Neural cell (in vitro differentiated cells): Measurements from ENCODE around the gene NPFFR2. TPM values are rescaled to one million over a fixed set of nuclear protein-coding genes. Genes with fewer than 3 reads are reported as not detected.

Experiments
- H2AFZ ChIP-seq: fragments of 200-600, 300-800 bp; sonication (generic), shearing (Covaris generic); 2 replicates; pipeline ENCODE4 v1.6.0; 2014; ENCODE audit warnings: low read depth, mild to moderate bottlenecking, antibody characterized with exemption, low read length, moderate library complexity
- H3F3A ChIP-seq: fragments of 200-600 bp; shearing (Covaris generic); 2 replicates; pipeline ENCODE4 v1.6.1; 2016; ENCODE audit warnings: mild to moderate bottlenecking, moderate library complexity, mixed read lengths, antibody characterized with exemption, low read length; ENCODE audit not compliant: insufficient read depth, poor library complexity, severe bottlenecking
- H3K27ac ChIP-seq: fragments of 200-600, 300-800 bp; sonication (generic), shearing (Covaris generic); 2 replicates; pipeline ENCODE4 v1.5.1; 2014; ENCODE audit warnings: mild to moderate bottlenecking, low read length, moderate library complexity
- H3K27me3 ChIP-seq: fragments of 300-800, 200-600 bp; sonication (generic), shearing (Covaris generic); 2 replicates; pipeline ENCODE4 v1.6.0; 2014; ENCODE audit warnings: mild to moderate bottlenecking, low read depth, low read length, moderate library complexity; ENCODE audit not compliant: insufficient read depth
- H3K36me3 ChIP-seq: fragments of 300-800, 200-600 bp; sonication (generic), shearing (Covaris generic); 2 replicates; pipeline ENCODE4 v1.5.1; 2014; ENCODE audit warnings: mild to moderate bottlenecking, antibody characterized with exemption, low read length, moderate library complexity; ENCODE audit not compliant: insufficient read depth
- H3K4me2 ChIP-seq: fragments of 300-800, 200-600 bp; sonication (generic), shearing (Covaris generic); 2 replicates; pipeline ENCODE4 v1.6.0; 2014; ENCODE audit warnings: mild to moderate bottlenecking, low read length
- H3K4me3 ChIP-seq: fragments of 300-800, 200-600 bp; sonication (generic), shearing (Covaris generic); 2 replicates; pipeline ENCODE4 v1.5.1; 2014; ENCODE audit warnings: mild to moderate bottlenecking, low read length, moderate library complexity
- H3K79me2 ChIP-seq: fragments of 200-600 bp; shearing (Covaris generic); replicated peaks from 2 replicates; pipeline ENCODE4 v1.6.0; 2014; ENCODE audit warnings: mild to moderate bottlenecking, low read length, moderate library complexity; ENCODE audit not compliant: insufficient read depth
- H3K9ac ChIP-seq: fragments of 300-800, 200-600 bp; sonication (generic), shearing (Covaris generic); 2 replicates; pipeline ENCODE4 v1.6.1; 2016; ENCODE audit warnings: mild to moderate bottlenecking, low read length, mixed read lengths
- H3K9me2 ChIP-seq: fragments of 200-600 bp; shearing (Covaris generic); 2 replicates; pipeline ENCODE4 v1.6.1; 2016; ENCODE audit warnings: mild to moderate bottlenecking, low read length, mixed read lengths; ENCODE audit not compliant: insufficient read depth
- H3K9me3 ChIP-seq: fragments of 200-600, 300-800 bp; sonication (generic), shearing (Covaris generic); 2 replicates; pipeline ENCODE4 v1.6.1; 2016; ENCODE audit warnings: mild to moderate bottlenecking, mixed run types, low read length, moderate library complexity, mixed read lengths
- H4K20me1 ChIP-seq: fragments of 200-600 bp; shearing (Covaris generic); 2 replicates; pipeline ENCODE4 v1.6.1; 2016; ENCODE audit warnings: mild to moderate bottlenecking, mixed run types; ENCODE audit not compliant: insufficient read depth
- EP300 ChIP-seq: fragments of 450-650 bp; conservative IDR thresholded peaks from 2 replicates; pipeline ENCODE4 v1.6.1; 2014; ENCODE audit warnings: antibody characterized with exemption, mild to moderate bottlenecking, moderate library complexity; ENCODE audit not compliant: poor library complexity, severe bottlenecking
- EZH2 ChIP-seq: fragments of 200-600, 300-800 bp; shearing (Covaris generic), sonication (generic); IDR thresholded peaks from 2 replicates; pipeline ENCODE4 v1.6.1; 2014; ENCODE audit warnings: antibody characterized with exemption, low read length, borderline replicate concordance, mild to moderate bottlenecking; ENCODE audit not compliant: insufficient read depth, poor library complexity, severe bottlenecking
- MXI1 ChIP-seq: fragments of 450-650 bp; conservative IDR thresholded peaks from 2 replicates; pipeline ENCODE4 v1.6.1; 2014; ENCODE audit warnings: antibody characterized with exemption, mild to moderate bottlenecking; ENCODE audit not compliant: poor library complexity, severe bottlenecking
- POLR2AphosphoS5 ChIP-seq: IDR thresholded peaks from 2 replicates; pipeline ENCODE4 v1.6.1; 2012
- RAD21 ChIP-seq: fragments of 450-650 bp; conservative IDR thresholded peaks from 2 replicates; pipeline ENCODE4 v1.6.1; 2014; ENCODE audit warnings: antibody characterized with exemption, mild to moderate bottlenecking, moderate library complexity
- REST ChIP-seq: IDR thresholded peaks from 2 replicates; pipeline ENCODE4 v1.6.1; 2012; ENCODE audit warnings: borderline replicate concordance
- SMC3 ChIP-seq: fragments of 450-650 bp; conservative IDR thresholded peaks from 2 replicates; pipeline ENCODE4 v1.6.1; 2014; ENCODE audit warnings: antibody characterized with exemption, mild to moderate bottlenecking, moderate library complexity; ENCODE audit not compliant: poor library complexity
- TAF1 ChIP-seq: IDR thresholded peaks from 2 replicates; pipeline ENCODE4 v1.6.1; 2012; ENCODE audit warnings: low read depth
- polyA plus RNA-seq: library from polyadenylated mRNA; depleted of rRNA; stranded (reverse); fragments of >200 nt; gene quantifications from 2 replicates; pipeline ENCODE4 v1.2.3, GENCODE V29; 2014
- TF ChIP-seq, protein P1 (sequence below): fragments of 450-650 bp; IDR thresholded peaks from 2 replicates; pipeline ENCODE4 v1.5.1; 2014; ENCODE audit warnings: antibody characterized with exemption, mild to moderate bottlenecking, moderate library complexity; ENCODE audit not compliant: poor library complexity, severe bottlenecking

Gene NPFFR2
- polyA plus RNA-seq, 1 donor from 2014 or later = not detected

GRCh38 chr4:71994559-71994958 lies 37.2 kb upstream of the NPFFR2 start:
- Histone ChIP-seq H3K9ac (no peak overlapping the region), H3K27ac (no peak overlapping the region), H3F3A (no peaks in the 10 kb centered on the region)

GRCh38 chr4:71995297-71995696 lies 36.5 kb upstream of the NPFFR2 start:
- no peaks in the 10 kb centered on the region for H3K36me3 ChIP-seq
- H3K27ac ChIP-seq = no peak overlapping the region
- H3K4me3 ChIP-seq = no peak overlapping the region
- no peaks in the 10 kb centered on the region for H3K9me2 ChIP-seq
- no peak for TF ChIP-seq REST
- no peak for TF ChIP-seq TAF1
- H3K9ac ChIP-seq = no peak overlapping the region
- H3F3A ChIP-seq = no peaks in the 10 kb centered on the region
- H3K79me2 ChIP-seq = no peaks in the 10 kb centered on the region
- H2AFZ ChIP-seq = no peak overlapping the region
- H3K27me3 ChIP-seq = no peaks in the 10 kb centered on the region
- no peaks in the 10 kb centered on the region for H4K20me1 ChIP-seq
- H3K4me2 ChIP-seq = no peak overlapping the region
- H3K9me3 ChIP-seq = no peaks in the 10 kb centered on the region

More at GRCh38 chr4:71994559-71994958, 37.2 kb upstream of the NPFFR2 start:
- H3K9me2 ChIP-seq = no peaks in the 10 kb centered on the region
- no peaks in the 10 kb centered on the region for H3K79me2 ChIP-seq
- no peak overlapping the region for H2AFZ ChIP-seq
- no peak overlapping the region for H3K4me2 ChIP-seq
- H3K4me3 ChIP-seq = no peak overlapping the region
- no peaks in the 10 kb centered on the region for H4K20me1 ChIP-seq
- H3K27me3 ChIP-seq = no peaks in the 10 kb centered on the region
- H3K9me3 ChIP-seq = no peaks in the 10 kb centered on the region
- H3K36me3 ChIP-seq = no peaks in the 10 kb centered on the region
- TF ChIP-seq POLR2AphosphoS5 = no peak
- TF ChIP-seq MXI1 = no peak
- no peak for TF ChIP-seq RAD21
- TF ChIP-seq EZH2 = no peak
- TF ChIP-seq, protein P1, sequence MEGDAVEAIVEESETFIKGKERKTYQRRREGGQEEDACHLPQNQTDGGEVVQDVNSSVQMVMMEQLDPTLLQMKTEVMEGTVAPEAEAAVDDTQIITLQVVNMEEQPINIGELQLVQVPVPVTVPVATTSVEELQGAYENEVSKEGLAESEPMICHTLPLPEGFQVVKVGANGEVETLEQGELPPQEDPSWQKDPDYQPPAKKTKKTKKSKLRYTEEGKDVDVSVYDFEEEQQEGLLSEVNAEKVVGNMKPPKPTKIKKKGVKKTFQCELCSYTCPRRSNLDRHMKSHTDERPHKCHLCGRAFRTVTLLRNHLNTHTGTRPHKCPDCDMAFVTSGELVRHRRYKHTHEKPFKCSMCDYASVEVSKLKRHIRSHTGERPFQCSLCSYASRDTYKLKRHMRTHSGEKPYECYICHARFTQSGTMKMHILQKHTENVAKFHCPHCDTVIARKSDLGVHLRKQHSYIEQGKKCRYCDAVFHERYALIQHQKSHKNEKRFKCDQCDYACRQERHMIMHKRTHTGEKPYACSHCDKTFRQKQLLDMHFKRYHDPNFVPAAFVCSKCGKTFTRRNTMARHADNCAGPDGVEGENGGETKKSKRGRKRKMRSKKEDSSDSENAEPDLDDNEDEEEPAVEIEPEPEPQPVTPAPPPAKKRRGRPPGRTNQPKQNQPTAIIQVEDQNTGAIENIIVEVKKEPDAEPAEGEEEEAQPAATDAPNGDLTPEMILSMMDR = no peak
- TF ChIP-seq SMC3 = no peak
- TF ChIP-seq TAF1 = no peak
- TF ChIP-seq REST = no peak
- TF ChIP-seq EP300 = no peak
